Body of pancreas (tissue), 4 donors: ENCODE data around the gene PHF21B.

Experiments used
- CTCF ChIP-seq, 7 experiments: fragments of 450-650 bp in 4 of 7; fragments of 200-600 bp in 3 of 7; sonication (generic) in 3 of 7; IDR thresholded peaks; one replicate each; pipeline ENCODE4 v1.5.1; 2016 to 2019; ENCODE audit warnings: antibody characterized with exemption in 7 of 7
- POLR2A ChIP-seq, 3 donors: fragments of 450-650 bp; IDR thresholded peaks; one replicate each; pipeline ENCODE4 v1.6.1; 2016; ENCODE audit warnings: antibody characterized with exemption in 3 of 3, mild to moderate bottlenecking in 2 of 3

- TF ChIP-seq CTCF (IDR thresholded peaks at IDR 0.05) (no peak), POLR2A (IDR thresholded peaks at IDR 0.05) (no peak)
Measured at GRCh38 chr22:45042263-45042662, 32.5 kb upstream of the PHF21B start.
